Ishikawa (cell line): ENCODE data around the gene CBX4.

ENCODE experiments used
- CEBPB ChIP-seq: IDR thresholded peaks from 2 replicates; pipeline ENCODE4 v1.6.1; 2012
- CREB1 ChIP-seq: IDR thresholded peaks from 2 replicates; pipeline ENCODE4 v1.6.1; 2012; ENCODE audit warnings: low read depth
- EGR1 ChIP-seq: IDR thresholded peaks from 2 replicates; pipeline ENCODE4 v1.6.1; 2012
- EP300 ChIP-seq: IDR thresholded peaks from 2 replicates; pipeline ENCODE4 v1.6.1; 2012; ENCODE audit warnings: borderline replicate concordance
- FOXM1 ChIP-seq: IDR thresholded peaks from 2 replicates; pipeline ENCODE4 v1.6.1; 2012; ENCODE audit warnings: low read depth, borderline replicate concordance
- MAX ChIP-seq: IDR thresholded peaks from 2 replicates; pipeline ENCODE4 v1.6.1; 2012
- NFIC ChIP-seq: IDR thresholded peaks from 2 replicates; pipeline ENCODE4 v1.6.1; 2012
- RAD21 ChIP-seq: IDR thresholded peaks from 2 replicates; pipeline ENCODE4 v1.6.1; 2012; ENCODE audit warnings: low read depth
- TAF1 ChIP-seq: IDR thresholded peaks from 2 replicates; pipeline ENCODE4 v1.6.1; 2012; ENCODE audit warnings: low read depth, mild to moderate bottlenecking
- TCF12 ChIP-seq: IDR thresholded peaks from 2 replicates; pipeline ENCODE4 v1.6.1; 2012; ENCODE audit warnings: low read depth
- TEAD4 ChIP-seq: IDR thresholded peaks from 2 replicates; pipeline ENCODE4 v1.6.1; 2012
- YY1 ChIP-seq: IDR thresholded peaks from 2 replicates; pipeline ENCODE4 v1.6.1; 2012; ENCODE audit warnings: low read depth
- ZBTB7A ChIP-seq: IDR thresholded peaks from 2 replicates; pipeline ENCODE4 v1.6.1; 2012; ENCODE audit warnings: low read depth
- TF ChIP-seq, protein P1 (sequence below): IDR thresholded peaks from 2 replicates; pipeline ENCODE4 v1.6.1; 2012
- TF ChIP-seq, protein P2 (sequence below): IDR thresholded peaks from 2 replicates; pipeline ENCODE4 v1.6.1; 2012; ENCODE audit warnings: low read depth, mild to moderate bottlenecking

Gene CBX4

DNA sequence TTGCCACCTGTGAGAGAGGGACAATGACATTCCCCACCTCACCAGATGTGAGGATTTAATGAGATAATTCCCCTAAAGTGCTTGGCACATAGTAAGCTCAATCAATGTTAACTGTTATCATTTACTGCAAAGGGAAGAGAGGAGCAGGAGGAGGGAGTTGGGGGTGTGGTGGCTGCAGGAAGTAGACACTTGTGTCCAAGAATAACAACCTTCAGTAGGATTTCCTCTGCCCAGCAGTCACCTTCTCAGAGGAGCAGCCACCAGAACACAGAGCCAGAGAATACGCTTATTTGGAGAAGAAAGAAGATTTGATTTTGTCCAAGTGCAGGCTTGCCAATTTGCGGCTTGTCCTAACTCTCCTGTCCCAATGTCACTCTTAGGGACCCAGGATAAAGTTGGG, 10.2 kb downstream of the CBX4 start:
- TF ChIP-seq MAX (no peak), TEAD4 (no peak), FOXM1 (no peak), NFIC (no peak), RAD21 (no peak), YY1 (no peak), EP300 (no peak), TAF1 (no peak), EGR1 (no peak), ZBTB7A (no peak)
- TF ChIP-seq, protein P1, sequence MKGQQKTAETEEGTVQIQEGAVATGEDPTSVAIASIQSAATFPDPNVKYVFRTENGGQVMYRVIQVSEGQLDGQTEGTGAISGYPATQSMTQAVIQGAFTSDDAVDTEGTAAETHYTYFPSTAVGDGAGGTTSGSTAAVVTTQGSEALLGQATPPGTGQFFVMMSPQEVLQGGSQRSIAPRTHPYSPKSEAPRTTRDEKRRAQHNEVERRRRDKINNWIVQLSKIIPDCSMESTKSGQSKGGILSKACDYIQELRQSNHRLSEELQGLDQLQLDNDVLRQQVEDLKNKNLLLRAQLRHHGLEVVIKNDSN = no peak

- TF ChIP-seq NFIC (no peak), EP300 (no peak), RAD21 (no peak), ZBTB7A (no peak), CREB1 (no peak), TEAD4 (no peak), YY1 (no peak), EGR1 (no peak), TCF12 (no peak), CEBPB (no peak), MAX (no peak), FOXM1 (no peak), TAF1 (no peak)
- TF ChIP-seq, protein P1 = no peak
- TF ChIP-seq, protein P2, sequence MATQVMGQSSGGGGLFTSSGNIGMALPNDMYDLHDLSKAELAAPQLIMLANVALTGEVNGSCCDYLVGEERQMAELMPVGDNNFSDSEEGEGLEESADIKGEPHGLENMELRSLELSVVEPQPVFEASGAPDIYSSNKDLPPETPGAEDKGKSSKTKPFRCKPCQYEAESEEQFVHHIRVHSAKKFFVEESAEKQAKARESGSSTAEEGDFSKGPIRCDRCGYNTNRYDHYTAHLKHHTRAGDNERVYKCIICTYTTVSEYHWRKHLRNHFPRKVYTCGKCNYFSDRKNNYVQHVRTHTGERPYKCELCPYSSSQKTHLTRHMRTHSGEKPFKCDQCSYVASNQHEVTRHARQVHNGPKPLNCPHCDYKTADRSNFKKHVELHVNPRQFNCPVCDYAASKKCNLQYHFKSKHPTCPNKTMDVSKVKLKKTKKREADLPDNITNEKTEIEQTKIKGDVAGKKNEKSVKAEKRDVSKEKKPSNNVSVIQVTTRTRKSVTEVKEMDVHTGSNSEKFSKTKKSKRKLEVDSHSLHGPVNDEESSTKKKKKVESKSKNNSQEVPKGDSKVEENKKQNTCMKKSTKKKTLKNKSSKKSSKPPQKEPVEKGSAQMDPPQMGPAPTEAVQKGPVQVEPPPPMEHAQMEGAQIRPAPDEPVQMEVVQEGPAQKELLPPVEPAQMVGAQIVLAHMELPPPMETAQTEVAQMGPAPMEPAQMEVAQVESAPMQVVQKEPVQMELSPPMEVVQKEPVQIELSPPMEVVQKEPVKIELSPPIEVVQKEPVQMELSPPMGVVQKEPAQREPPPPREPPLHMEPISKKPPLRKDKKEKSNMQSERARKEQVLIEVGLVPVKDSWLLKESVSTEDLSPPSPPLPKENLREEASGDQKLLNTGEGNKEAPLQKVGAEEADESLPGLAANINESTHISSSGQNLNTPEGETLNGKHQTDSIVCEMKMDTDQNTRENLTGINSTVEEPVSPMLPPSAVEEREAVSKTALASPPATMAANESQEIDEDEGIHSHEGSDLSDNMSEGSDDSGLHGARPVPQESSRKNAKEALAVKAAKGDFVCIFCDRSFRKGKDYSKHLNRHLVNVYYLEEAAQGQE = no peak
These were observed 12.2 kb downstream of the CBX4 start for GRCh38 chr17:79826841-79827578.

GRCh38 chr17:79826204-79826680, 13.0 kb downstream of the CBX4 start:
- TF ChIP-seq EGR1 (no peak), YY1 (no peak), RAD21 (no peak), TCF12 (no peak), MAX (no peak), TAF1 (no peak), CREB1 (no peak), FOXM1 (no peak), ZBTB7A (no peak), NFIC (no peak), CEBPB (no peak), EP300 (no peak), TEAD4 (no peak)
- TF ChIP-seq, protein P1 = no peak
- TF ChIP-seq, protein P2 = no peak

DNA sequence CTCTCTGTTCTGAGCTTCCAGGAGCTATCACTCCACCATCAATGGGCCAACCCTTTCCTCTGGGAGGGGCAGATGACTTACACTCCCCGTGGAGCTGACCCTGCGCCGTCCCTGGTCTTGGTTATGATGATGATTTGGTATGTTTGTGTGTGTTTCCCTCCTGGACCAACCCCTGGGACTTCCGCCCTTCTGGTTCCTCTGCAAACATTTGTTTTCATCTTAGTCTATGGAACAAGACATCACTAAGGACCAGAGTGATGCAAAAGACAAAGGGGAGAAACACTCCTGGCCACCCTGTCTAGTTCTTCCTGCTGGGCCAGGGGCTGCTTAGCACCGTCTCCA, 13.7 kb downstream of the CBX4 start:
- TF ChIP-seq EP300 (no peak), YY1 (no peak), CEBPB (no peak), TEAD4 (no peak), TAF1 (no peak), EGR1 (no peak), RAD21 (no peak), MAX (no peak)
- TF ChIP-seq, protein P1 = no peak
